Cardiac fibroblast (primary cell): ENCODE results near the gene ZNF76.

ENCODE experiments used
- DNase-seq, 2 donors: peaks; one replicate each; pipeline versions ENCODE4 v3.0.0 to v3.0.0-alpha.2; 2010; ENCODE audit warnings: low read depth in 2 of 2
- H3K4me3 ChIP-seq, 2 donors: replicated peaks in 1 of 2; 1 replicate in 1 of 2; 2 replicates in 1 of 2; pipeline ENCODE4 v1.5.1; 2011; ENCODE audit warnings: low read depth in 2 of 2, low read length in 2 of 2, mild to moderate bottlenecking in 2 of 2, moderate library complexity in 1 of 2
- CTCF ChIP-seq: IDR thresholded peaks from one replicate; pipeline ENCODE4 v1.5.1; 2011; ENCODE audit warnings: low read depth, mild to moderate bottlenecking, low read length, inconsistent platforms

Gene ZNF76

DNA sequence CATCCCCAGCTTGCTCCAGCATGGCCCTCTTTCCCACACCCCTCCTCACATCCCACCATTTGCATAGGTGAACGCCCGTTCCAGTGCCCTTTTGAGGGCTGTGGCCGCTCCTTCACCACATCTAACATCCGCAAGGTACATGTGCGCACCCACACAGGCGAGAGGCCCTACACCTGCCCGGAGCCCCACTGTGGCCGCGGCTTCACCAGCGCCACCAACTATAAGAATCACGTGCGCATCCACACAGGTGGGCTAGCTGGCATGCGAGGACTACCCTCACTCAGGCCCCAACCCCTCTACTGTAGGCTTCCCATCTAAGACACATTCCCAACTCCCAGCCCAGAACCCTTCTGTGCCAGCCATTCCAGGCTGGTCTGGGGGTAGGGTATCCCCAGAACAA lies 32.0 kb downstream of the ZNF76 start:
- no peak for TF ChIP-seq CTCF
- no peak overlapping the region for H3K4me3 ChIP-seq
- no peak for DNase-seq

GRCh38 chr6:35292494-35292893 lies 33.0 kb downstream of the ZNF76 start:
- H3K4me3 ChIP-seq = no peak overlapping the region

GRCh38 chr6:35293681-35294080 lies 34.1 kb downstream of the ZNF76 start:
- no peak overlapping the region for H3K4me3 ChIP-seq
- no peak for DNase-seq
- TF ChIP-seq CTCF = no peak

More at GRCh38 chr6:35292494-35292893, 33.0 kb downstream of the ZNF76 start:
- no peak for TF ChIP-seq CTCF
- no peak for DNase-seq

GRCh38 chr6:35294308-35294945 lies 34.9 kb downstream of the ZNF76 start:
- peak; percentile 77 for TF ChIP-seq CTCF
- peak; percentile 45 to 48 for DNase-seq
- H3K4me3 ChIP-seq = no peak overlapping the region

DNA sequence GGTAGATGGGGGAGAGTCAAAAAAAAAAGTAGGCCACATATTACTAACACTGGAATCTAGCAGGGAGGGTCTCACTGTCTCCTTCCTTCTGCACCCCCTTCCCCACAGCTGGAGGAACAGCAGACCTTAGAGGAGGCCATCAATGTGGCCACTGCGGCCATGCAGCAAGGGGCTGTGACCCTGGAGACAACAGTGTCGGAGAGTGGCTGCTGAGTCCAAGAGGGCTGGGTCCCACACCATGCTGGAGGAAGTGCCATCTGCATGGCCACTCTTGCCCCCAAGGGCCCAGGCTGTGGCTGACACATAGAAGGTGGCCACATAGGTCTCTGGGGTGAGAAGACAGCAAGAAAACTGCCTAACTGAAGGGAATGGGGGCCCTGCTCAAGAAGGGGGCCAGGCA lies 35.5 kb downstream of the ZNF76 start:
- TF ChIP-seq CTCF = no peak
- DNase-seq = no peak
- no peak overlapping the region for H3K4me3 ChIP-seq

- TF ChIP-seq CTCF = no peak
- no peak for DNase-seq
- H3K4me3 ChIP-seq = no peak overlapping the region
These were observed 36.2 kb downstream of the ZNF76 start for GRCh38 chr6:35295521-35296315.
